PC-3 (cell line): Measurements from ENCODE around the gene C10orf143.

Experiments
- CTCF ChIP-seq: fragments of 300-600 bp; sonication (generic); conservative IDR thresholded peaks from 2 replicates; pipeline ENCODE4 v1.5.1; 2017; ENCODE audit warnings: antibody characterized with exemption, low read depth, mild to moderate bottlenecking, low read length
- EZH2phosphoT487 ChIP-seq: fragments of 300-600 bp; sonication (generic); IDR thresholded peaks from 2 replicates; pipeline ENCODE4 v1.6.1; 2018; ENCODE audit warnings: mild to moderate bottlenecking, antibody characterized with exemption, low read length, borderline replicate concordance

DNA sequence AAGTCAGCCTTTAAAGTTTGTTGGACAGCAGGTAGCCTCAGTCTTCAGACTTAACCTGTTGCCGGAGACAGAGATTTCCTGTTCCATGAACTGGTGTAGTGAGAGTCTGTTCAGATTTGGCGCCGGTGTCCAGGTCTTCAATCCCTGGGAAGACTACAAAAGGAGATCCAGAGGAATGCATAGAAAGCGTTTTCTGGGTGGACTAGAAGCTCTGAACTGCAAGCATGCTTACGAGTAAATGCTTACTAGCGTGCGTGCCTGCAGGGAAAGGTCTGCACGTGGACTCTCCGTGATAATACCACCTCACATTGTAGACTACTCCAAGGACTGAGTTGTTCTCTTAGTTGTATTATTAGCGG is 26.4 kb upstream of the C10orf143 start:
- TF ChIP-seq CTCF (no peak), EZH2phosphoT487 (no peak)
